GM19328 (cell line): ENCODE measurements around the gene MBP.

Experiments
- ATAC-seq: cut with Tn5 transposase; IDR thresholded peaks from one replicate; pipeline ENCODE4 v1.9.1; 2021; ENCODE audit warnings: mild to moderate bottlenecking, moderate library complexity; ENCODE audit not compliant: unreplicated experiment

Gene MBP

DNA sequence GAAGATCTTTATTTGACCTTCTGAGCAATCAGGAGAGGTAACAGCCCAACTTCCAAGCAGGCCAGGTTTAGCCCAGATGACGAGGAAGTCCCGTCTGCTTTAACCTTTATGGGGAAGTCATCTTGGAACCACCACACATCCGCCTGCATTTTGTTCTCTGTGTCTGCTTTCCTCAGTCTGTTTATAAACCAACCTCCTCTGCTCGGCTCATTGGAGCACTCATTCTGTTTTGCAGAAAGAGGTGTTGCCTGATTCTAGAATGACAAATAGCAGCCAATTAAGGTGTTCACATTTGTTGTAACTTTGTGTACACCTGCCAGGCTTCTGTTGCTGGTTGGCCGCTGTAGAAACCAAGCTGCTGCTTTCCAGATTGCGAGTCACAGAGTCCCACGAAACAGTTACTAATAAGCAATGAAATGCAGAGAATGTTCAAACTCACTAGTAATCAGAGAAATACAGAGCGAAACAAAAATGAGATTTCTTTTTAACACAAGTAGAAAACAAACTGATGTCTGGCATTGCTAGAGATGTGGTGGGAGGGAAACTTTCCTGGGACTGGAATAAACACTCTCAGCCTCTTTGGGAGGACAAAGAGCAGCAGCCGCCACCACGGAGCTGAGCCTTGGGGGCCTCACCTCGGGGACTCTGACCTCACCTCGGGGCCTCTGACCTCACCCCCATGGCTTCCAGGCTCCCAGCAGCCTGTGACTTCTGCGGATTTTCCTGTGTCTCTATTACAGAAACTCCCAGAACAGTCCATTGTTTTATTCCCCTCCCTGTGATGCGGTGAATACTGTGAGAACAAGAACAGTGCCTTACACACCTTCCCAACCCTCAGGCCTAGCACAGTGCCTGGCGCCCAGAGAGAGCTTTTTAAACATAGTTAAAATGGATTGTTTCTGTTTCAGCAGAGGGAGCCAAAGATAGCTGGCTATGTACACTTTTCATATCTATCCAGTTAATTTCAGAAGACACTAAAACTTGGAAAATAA is 64.0 kb downstream of the MBP start:
- peak; percentile 36 for ATAC-seq

DNA sequence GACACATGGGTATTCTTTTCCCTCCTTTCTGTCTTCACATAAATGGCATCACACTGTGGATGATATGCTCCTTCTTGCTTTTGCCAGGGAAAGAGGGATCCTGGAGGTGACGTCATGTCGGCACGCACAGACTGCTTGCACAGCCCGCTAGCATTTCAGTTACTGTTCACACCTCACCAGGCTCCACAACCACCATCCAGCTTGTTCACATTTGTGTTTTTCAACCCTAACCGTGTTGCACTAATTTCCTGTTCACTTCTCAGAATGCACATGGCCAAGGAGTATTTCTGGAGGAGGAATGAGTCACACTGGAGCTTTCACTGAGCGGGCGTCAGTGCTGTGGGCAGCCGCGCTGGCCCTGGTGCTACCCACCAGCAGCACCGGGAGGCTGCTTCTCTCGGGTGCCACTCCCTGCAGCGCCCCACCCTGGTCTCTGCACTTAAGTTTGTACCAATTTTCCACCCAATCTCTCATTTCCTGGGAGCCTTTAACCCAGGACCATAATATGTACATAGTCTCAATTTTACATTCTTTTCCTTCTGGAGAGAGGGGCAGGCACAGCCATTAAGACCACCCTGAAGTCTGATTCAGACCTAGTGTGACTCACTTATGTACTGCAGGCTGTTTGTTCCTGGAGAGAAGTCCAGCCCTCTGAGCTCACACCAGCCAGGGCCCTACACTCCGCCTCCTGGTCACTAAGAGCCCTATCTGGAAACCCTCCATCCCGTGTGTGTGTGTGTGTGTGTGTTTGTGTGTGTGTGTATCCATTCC is 65.1 kb downstream of the MBP start:
- ATAC-seq, result no peak

DNA sequence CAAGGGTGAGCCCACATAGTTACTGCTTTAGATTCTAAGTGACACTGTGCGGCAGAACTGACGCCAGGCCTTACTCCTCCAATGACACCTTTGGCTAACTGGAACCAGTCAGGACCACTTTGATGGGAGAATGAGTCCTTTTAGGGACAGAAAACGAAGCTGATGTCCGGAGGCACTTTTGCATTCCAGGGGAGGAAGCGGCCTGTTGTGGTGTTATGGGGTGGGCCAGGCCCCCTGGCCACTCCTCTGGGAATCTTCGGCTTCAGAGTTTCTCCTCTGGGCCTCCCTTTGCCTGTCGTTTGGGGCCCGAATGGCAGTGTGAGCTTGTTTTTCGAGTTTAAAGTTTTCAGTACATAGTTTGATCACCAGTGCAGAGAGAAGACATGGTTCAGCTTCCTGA is 65.9 kb downstream of the MBP start:
- no peak for ATAC-seq

DNA sequence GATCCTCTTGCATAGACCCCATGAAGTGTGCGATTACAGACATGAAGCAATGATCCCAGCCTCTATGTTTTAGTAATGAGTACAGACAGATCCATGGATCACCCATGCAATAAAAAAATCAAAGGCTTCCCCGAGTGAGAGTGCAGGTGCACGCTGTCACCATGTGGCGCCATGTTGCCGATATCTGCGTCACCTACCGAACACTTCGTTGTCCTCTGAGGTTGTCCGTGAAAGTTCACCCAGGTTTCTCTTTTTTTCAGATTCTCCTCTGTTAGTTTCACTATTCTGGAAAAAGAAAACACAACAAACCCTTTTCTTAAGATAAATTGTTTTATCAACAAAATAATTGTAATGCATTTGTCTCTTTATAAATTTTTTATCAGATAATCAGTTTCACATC is 66.5 kb downstream of the MBP start:
- no peak for ATAC-seq

DNA sequence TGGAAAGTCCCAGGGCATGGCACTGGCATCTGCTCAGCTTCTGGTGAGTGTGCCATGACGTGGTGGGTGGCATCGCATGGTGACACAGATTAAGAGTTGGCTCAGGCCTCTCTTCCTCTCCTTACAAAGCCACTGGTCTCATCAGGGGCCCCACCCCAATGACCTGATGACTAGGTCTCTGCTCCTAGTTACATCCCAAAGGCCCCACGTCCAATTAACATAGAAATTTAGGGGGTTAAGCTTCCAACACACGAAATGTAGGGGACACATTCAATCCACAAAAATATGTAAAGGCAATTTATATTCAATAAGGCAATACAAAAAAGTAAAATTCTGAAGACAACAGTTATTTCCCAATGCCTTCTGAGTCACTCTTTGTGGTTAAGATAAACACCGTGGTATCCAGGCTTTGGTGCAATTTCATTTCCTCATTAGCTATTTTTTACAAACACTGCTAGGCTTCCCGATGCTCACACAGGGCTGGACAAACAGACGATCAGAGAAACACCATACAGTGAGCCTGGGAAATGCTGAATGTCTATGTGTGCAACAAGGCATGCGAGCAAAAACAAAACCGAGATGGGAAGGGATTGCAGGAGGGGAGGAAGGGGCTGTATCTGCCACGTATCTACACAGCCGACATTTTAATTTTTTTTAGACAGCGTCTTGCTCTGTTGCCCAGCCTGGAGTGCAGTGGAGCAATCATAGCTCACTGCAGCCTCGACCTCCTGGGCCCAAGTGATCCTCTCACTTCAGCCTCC is 67.2 kb downstream of the MBP start:
- ATAC-seq, result peak; percentile 18

DNA sequence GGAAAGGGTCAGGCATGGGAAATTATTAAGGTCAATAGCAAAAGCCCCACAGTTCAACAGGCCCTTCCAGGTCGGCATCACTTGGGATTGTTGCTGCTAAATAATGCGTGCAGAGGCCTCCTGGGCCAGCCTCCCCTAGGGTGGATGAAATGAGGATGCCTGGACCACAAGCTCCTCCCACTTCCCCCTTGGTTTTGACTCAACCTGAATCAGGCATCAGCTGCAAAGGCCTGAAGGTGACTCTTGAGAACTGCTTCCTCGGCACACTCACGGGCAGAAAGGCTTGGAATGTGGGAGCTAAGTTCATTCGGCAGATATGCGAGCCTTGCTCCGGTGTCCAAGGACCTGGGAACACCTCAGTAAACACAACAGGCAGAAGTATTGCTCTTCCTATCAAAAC is 69.3 kb downstream of the MBP start:
- peak; percentile 45 for ATAC-seq

DNA sequence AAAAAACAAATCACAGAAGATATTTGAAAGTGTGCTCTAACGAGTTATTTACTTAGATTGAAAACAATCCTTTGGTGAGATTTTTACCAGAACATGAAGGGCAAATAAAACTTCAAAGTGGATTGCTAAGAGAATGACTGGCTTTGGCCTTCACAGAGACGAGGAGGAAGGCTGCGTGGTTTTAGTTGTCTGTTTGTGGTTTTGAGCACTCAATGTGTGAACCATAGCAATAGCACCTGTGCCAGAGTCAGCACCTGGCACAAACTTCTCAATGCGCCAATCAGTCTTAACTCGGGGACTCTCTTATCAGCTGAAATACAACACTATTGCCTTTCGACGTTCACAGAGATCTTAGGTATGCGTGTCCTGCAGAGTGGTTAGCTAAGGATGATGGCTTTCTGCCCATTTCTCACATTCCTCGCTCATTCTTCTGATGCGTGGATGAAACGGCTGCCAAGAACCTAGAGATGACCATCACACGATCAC is 70.0 kb downstream of the MBP start:
- ATAC-seq, result peak; percentile 65

DNA sequence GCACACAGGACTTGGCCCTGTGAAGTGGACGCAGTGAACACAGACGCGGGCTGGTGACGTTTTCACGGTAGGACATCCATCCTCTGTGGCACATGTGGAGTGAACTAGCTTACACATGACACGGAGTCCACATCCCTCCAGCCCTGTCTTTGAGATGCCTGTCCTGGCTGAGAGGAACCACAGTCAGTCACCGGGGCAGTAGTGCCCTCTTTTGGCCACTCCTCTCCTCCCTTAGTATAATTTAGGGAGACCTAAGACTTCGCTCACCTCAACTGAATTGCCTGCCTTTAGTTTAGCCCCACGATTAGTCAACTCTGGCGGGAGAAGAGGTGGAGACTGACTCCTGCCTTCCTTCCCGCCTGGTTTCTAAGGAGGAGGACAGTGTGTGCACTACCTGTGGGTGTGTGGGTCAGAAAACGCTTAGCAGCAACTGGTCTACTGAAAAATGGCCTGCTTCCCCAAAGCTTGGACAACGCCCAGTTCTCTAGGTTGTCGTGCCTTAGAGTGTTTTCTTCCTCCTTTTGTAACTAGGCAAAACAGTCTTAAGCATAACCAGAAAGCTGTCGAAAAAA is 70.6 kb downstream of the MBP start:
- ATAC-seq, result peak; percentile 46

DNA sequence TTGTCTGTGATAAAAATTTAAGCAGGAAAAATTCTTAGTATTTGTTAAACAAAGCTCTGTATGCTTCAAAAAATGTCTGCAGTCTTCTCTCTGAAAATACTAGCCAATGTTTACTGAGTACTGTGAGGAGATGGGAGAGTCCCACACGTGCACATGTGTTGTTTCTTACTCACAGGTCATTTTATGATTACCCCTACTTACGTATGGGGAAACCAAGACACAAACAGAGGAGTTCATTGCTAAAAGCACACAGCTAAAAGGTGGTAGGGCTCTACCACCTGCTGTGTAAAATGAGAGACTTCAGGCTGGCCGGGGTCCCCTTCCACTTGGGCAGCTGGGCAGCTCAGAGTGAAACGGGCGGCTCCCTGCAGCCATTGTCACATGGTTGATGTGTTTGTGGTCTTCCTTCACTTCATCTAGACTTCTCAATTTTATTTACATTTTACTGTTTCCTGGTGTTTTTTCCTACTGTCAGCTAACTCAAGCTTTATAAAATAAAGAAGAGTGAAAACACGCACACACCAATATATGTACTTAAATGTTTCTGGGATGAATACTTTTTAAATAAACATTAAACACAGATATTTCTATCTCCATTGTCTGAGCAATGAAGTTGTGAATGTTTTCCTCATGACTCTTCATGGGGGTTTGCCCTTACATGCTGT is 71.2 kb downstream of the MBP start:
- no peak for ATAC-seq

DNA sequence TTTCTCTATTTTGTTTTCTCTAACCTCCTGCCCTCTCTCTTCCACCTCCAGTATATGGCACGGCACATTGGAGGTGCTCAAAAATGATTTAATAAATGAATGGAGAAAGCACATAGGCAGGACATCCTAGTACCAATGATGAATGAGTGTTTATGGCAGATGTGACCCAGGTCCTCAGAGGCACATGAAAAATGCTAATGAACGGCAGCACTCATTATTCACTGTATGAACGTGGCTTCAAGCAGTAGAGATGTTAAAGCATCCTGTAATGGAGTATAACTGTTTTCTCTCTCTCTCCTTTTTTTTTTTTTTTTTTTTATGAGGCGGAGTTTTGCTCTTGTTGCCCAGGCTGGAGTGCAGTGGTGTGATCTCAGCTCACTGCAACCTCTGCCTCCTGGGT is 72.4 kb downstream of the MBP start:
- no peak for ATAC-seq

DNA sequence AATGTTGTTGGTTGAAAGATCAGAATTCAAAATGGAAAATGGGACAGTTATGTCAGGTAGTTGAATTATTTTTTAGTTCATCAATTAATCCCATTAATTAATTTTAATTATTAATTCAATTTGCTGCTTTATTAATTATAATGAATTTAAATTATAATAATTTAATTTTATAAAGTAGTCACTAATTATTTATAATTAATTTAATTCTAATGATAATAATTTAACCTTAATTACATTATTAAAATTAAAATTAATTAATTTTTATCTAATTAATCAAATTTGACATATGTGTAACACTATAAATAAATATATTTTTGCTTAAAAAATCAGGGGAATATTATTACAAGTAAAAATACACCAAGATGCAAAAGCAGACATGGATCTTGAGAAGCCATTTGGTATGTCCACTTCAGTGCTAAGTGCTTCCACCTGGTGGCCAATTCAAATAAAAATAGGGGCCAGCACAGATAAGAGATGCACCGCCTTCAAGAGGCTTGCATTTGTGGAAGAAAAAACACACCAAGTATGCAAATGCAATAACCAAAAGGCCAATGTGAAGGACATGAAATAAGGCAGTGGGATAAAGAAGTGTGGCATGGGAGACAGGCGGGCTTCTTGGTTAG is 73.2 kb downstream of the MBP start:
- no peak for ATAC-seq

DNA sequence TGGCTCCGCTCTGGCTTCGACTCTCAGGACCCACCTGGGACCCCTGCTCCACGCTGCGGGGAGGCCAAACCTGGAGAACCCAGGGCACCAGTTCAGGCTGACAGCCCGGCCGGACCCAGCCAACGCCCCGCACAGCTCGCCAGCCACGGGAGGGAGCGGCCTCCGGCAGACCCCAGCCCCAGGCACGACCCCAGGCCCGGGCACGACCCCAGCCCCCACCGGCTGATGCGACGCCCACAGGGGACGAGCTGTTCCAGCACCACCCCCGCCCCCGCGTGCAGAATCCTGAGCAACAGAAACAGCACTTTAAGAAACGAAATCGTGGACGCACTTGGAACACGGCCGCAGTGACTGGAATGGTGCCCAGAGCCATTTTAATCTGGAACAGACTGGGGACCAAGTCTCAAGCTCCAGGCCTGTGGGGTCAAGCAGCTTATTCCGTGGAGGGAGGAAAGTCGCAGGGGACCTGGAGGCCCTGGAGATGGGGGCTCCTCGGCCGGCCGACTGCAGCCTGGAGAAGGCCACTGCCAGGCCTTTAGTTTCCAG is 74.2 kb downstream of the MBP start:
- no peak for ATAC-seq

DNA sequence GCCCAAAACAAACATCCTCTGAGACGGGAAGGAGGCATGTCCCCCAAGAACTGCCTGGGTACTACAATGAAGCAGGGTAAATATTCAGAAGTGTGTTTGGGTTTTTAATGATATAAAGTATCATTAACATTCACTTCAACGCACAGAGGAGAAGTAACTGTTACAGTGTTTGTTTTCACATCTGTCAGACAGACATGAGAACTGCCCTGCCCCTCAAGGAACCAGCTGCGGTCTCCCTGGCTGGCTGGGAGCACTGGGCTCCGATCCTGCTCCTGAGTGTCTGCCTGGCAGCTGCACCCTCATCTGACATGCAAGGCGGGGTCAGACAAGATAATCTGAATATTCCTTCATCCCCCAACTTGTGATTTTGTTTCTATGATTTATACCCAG is 75.6 kb downstream of the MBP start:
- no peak for ATAC-seq

DNA sequence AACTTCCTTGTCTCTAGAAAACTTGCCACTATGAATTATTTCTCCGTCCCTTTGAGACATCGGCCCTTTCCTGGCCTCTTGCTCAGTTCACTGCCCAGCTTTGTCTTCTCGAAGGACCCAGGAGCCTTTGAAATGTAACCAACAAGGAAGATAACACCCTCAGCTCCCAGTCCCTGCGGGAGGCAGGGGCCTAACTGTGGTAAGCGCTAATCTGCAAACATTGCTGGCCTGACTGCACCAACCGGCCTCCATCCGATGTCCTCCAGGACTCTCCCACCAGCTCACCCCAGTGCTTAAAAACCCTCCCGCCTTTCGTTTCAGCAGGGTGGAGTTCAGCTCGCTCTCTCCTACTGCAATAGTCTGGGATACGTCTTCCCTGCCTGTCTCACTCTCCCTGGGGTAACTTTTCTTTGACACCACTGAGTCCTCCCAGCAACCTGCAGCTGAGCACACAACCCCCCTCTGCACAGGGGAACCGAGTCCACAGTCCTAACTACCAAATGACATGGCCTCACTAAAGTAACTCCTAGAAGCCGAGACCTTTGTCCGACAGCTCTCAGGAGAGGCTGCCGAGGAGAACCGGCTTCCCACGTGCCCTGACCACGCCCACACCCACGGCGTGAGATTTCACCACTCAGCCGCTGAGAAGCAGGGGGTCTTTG is 76.1 kb downstream of the MBP start:
- ATAC-seq, result no peak

DNA sequence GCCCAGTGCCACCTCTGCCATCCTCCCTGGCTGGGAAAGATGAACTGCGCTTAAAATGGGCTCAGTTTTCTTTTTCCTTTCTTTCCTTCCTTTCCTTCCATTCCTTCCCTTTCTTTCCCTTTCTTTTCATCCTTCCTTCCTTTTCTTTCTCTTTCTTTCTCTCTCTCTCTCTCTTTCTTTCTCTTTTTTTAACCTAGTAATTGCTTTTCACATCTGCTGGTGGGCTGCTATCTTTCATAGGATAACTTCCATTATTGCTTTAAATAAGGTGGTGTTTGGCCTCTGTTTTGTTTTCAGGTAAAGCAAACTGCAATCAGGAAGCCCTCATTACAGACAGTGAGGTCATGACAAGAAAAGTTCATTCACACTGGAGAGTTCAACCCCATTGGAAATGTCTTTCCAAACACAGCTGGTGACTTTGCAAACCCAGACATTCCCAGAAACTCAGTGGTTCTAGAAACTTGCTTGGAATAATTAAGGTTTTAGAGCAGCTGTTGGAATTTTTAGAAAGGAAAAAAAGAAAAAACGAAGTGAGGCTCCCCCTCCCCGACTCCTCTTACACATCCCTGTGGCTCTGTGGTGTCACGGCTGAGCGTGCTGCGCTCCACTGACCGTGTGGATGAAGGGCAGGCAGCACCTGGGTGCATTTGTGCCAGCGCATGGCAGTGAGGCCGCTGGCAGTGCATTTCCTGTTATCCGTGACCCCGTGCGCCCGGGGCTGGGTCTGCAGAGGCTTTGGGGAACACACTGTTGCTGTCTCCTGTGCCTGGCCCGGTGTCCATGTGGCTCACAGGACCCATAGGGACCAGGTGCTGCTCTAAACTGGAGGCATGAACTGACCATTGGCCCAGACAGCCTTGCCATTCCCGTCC is 76.9 kb downstream of the MBP start:
- ATAC-seq, result no peak

DNA sequence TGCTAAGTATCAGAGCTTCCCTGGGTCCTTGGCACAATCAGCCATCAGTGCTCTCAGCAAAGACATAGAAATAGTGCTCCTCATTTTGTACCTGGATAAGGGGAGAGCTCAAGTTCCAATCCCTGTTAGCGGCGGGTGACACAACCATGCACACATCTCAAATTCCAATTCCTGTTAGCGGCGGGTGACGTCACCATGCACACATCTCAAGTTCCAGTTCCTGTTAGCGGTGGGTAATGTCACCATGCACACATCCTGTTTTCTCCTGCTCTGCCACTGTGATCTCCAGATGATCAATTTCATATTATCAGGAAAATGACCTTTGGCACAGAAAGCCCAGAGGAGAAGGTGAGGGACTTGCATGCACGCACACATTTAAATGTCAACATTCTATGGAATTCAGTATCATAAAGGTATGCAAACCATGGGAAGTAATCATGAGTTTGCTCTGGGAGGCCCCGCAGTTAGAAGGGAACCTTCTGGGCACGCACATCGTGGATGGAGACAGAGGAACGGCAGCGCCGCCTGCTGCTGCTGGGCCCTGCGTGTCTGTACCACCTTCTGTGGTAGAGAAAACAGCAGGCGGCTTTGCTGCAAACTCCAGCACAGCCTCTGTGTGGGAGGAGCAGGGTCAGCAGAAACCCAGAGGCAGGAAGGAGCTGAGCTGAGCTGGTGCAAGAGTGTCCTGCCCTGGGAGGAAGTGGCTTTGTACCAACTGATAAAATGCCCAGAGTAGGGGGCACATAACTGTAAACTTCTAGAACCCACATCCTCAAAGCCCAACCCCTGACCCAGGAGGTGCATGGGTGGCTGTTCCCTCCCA is 77.8 kb downstream of the MBP start:
- ATAC-seq, result peak; percentile 86

DNA sequence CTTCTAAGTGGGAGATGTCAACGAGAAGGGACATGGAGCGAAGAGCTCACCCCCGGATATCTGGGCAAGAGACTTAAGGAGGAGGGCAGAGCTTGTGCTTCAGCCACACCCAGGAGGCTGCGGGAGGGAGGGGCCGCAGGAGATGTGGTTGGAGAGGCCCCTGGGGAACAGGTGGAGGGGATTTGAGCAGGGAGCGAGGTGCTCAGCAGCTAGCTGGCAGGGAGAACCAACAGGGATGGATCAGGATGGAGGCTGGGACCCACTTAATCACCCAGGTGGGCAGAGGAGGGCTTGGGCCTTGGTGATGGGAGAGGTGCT is 78.3 kb downstream of the MBP start:
- peak; percentile 6 for ATAC-seq
